CD4-positive, alpha-beta T cell treated with Interleukin-15 for 4 hours (primary cell): Measurements from ENCODE around the gene NRF1.
"Not testable (repeated sequence)": the region's sequence is repeated elsewhere in the genome, so short reads cannot be mapped to it uniquely, and the experiment has no call there.

Source experiments
- DNase-seq: peaks from one replicate; pipeline ENCODE4 v3.0.0-alpha.2; 2020; ENCODE audit warnings: low spot score

NRF1 gene

DNA sequence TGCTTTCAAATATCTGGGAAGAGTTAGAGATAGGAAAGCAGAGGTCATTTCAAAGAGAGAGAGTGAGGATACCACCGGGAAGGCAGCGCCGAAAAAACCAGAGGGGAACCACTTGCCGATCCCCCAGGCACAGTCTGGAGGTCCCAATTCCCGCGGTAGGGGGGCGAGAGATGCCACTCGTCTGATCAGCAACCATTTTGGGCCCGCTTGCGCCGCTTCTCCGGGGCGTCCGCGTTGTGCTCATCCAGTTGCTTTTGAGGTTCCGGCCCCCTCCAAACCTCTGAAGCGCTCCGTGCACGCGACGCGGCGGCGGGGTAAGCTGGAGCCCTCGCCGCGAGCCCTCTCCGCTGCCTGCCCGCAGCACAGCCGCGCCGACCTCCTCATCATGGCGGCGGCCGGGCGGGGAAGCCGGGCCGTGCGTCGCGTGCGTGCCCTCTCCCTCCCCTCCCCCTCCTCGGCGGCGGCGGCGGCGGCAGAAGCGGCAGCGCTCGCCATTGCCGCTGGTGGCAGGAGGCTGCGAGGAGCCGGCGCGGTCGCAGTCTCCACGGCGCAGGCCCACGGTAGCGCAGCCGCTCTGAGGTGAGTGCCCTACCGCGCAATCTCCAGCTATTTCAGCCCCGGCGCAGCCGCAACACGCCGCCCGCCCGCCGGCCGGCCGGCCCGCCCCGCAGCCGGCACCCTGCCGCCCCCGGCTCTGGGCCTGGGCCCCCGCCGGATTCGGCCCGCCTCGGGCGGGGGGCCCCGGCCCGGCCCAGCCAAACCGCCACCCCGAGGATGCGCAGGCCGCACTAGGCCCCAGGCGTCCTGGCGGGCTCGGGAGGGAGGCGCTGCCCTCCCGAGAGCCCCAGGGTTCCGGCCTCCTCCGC is at the start of gene NRF1:
NRF1 (plus strand) TSS at position 475 of the 866 bp plus-strand sequence. CDS start 45,632 bp downstream, outside the sequence.
- DNase-seq = peak; percentile 91

- not testable (repeated sequence) for DNase-seq
Measured at GRCh38 chr7:129566323-129566722, 45.2 kb upstream of the NRF1 start.

DNA sequence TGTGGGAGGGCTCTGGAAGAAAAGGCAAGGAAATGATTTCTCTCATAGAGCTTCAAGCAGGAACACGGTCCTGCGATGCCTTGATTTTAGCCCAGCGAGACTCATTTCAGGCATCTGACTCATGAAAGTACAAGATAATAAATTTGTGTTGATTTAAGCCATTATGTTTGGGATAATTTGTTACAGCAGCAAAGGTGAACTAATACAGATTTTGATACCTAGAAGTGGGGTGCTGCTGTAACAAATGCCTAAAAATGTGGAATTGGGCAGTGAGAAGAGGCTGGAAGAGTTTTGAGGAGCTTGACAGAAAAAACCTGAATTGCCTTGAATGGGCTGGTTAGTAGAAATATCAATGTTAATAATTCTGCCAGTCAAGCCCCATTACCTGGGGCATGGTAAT is 44.1 kb upstream of the NRF1 start:
- no peak for DNase-seq

DNA sequence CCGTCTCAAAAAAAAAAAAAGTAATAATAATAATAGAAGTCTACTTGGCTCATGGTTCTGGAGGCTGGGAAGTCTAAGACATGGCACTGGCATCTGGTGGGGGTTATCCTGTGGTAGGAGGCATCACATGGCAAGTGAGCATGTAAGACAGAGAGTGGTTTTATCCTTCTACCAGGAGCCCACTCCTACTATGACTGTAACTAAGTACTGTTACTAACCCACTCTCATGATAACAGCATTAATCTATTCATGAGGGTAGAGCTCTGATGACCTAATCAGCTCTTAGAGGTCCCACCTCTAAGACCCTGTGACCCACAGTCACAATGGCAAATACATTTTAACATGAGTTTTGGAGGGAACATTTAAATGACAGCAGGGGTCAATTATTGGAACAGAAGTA is 43.3 kb upstream of the NRF1 start:
- DNase-seq = no peak

DNA sequence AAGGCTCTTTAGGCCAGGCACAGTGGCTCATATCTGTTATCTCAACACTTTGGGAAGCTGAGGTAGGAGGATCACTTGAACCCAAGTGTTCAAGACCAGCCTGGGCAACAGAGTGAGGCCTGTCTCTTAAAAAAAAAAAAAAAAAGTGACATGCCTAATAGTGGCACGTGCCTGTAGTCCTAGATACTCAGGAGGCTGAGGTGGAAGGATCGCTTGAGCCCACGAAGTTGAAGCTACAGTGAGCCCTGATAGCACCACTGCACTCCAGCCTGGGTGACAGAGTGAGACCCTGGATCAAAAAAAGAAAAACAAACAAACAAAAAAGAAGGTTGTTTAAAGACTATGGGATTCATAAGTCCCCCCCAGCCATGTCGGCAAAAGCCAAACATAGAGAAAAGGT is 42.2 kb upstream of the NRF1 start:
- DNase-seq = no peak

DNA sequence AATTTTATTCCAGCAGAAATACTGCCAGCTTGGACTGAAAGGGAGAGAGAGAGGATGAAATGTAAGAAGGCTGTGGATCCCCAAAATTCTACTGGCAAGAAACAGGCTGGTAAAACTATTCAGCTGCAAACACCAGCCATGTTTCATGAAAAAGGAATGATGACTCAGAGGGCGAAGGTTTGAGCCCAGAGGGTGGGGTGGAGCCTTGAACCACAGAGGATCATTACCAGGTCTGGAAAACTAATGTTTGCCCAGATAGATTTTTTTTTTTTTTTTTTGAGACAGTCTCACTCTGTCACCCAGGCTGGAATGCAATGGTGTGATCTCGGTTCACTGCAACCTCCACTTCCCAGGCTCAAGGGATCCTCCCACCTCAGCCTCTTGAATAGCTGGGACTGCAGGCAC is 41.7 kb upstream of the NRF1 start:
- no peak for DNase-seq

DNA sequence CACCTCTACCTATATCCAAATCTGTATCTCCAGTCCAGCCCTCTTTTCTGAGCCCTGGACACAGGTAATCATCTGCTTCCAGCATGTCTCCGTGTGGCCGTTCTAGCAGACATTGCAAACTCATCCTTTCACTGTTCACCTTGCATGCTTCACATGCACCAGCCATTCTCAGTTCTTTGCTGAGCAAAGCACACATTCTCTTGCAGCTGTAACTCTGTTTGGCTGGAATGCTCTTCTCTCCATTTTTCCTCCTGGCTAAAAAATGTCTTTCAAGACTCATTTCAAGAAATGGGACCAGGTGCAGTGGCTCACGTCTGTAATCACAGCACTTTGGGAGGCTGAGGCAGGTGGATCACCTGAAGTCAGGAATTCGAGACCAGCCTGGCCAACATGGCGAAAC is 40.3 kb upstream of the NRF1 start:
- no peak for DNase-seq

GRCh38 chr7:129572205-129572604 is 39.3 kb upstream of the NRF1 start:
- DNase-seq = no peak

- no peak for DNase-seq
Measured at GRCh38 chr7:129574487-129574886, 37.0 kb upstream of the NRF1 start.

GRCh38 chr7:129575699-129576098 is 35.8 kb upstream of the NRF1 start:
- no peak for DNase-seq

DNA sequence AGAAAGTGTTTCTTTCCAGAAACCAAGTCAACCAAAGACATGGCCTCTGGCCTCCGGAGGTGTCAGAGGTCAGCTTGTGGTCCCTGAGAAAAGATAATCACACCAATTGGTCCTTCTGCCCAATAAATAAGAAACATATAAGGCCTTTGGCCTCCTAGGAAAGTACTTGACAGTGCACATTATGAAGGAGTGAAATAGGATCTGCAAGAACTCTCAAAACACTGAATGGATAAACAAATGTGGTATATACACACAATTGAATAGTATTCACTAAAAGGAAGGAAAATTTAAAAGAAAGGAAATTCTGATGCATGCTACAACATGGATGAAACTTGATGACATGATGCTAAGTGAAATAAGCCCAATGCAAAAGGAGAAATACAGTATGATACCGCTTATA is 35.4 kb upstream of the NRF1 start:
- no peak for DNase-seq

- no peak for DNase-seq
Measured at GRCh38 chr7:129578829-129579228, 32.7 kb upstream of the NRF1 start.

DNA sequence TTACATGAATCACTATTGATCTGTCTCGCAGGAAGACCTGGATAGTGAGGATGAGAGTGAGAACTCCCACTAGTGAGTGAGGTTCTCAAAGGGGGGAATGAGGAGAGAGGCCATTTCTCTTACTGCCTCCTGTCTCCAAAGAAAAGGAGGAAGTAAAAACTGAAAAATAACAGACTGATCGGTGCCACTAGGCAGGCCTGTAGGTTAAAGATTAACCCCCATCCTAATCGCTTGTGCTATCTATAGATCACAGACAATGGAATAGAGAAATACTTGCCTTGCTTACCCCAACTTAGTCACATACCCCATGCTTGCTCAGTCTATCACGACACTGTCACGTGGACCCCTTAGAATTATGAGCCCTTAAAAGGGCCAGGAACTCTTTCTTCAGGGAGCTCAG is 25.3 kb upstream of the NRF1 start:
- not testable (repeated sequence) for DNase-seq

DNA sequence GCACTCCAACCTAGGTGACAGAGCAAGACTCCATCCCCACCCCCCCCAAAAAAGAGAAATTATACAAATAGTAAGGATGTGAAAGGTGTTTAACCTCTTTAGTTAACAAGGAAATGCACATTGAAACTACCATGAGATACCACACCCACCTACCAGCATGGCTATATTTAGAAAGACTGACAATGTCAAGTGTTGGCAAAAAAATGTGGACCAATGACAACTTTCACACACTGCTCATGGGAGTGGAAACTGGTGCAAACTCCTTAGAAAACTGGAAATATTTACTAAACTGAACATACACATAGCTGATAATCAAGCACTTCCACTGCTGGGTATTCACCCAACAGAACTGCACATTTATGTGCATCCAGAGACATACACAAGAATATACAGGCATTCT is 23.3 kb upstream of the NRF1 start:
- DNase-seq = no peak

- no peak for DNase-seq
Measured at GRCh38 chr7:129591868-129592267, 19.7 kb upstream of the NRF1 start.

GRCh38 chr7:129596386-129596785 is 15.1 kb upstream of the NRF1 start:
- DNase-seq = not testable (repeated sequence)

DNA sequence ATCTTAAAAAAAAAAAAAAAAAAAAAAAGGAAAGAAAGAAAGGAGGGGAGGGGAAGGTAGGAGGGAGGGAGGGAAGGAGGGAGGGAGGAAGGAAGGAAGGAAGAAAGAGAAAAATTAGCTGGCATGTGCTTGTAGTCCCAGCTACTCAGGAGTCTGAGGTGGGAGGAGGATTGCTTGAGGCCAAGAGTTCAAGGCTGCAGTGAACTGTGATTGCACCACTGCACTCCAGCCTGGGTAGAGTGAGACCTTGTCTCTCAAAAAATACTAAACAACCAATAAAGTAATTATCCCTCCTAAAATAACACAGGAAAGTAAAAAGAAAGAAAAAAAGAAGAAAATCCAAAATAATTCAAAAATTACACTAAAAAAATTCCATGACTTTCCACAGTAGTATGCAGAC is 13.8 kb upstream of the NRF1 start:
- DNase-seq = no peak

- no peak for DNase-seq
Measured at GRCh38 chr7:129599174-129599573, 12.3 kb upstream of the NRF1 start.

GRCh38 chr7:129603594-129603993 is 7.9 kb upstream of the NRF1 start:
- not testable (repeated sequence) for DNase-seq

DNA sequence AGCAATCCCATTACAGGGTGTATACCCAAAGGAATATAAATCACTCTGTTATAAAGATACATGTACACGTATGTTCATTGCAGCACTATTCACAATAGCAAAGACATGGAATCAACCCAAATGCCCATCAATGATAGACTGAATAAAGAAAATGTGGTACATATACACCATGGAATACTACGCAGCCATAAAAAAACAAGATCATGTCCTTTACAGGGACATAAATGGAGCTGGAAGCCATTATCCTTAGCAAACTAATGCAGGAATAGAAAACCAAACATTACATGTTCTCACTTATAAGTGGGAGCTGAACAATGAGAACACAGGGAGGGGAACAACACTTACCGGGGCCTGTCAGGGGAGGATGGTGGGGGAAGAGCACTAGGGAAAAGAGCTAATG is 7.5 kb upstream of the NRF1 start:
- not testable (repeated sequence) for DNase-seq

GRCh38 chr7:129604713-129605437 is 6.6 kb upstream of the NRF1 start:
- no peak for DNase-seq

- no peak for DNase-seq
Measured at GRCh38 chr7:129605960-129606614, 5.4 kb upstream of the NRF1 start.

DNA sequence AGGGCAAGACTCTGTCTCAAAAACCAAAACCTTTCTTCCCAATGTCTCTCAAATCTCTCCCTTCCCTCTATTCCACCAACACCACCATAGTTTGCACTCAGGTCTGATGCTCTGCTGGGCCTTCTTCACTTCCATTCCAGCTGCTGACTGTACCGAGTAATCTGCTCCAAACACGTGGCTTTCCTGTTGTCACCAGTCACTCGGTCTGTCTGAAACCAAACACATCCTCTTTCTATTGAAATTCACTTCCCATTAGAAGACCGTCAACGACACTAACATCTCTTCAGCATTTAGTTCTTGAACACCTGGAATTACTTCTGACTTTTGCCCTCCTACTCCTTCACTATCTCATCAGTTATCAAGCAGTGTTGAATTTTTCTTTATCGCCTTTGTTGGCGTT is 4.7 kb upstream of the NRF1 start:
- no peak for DNase-seq
